Heart left ventricle (tissue), 13 donors: ENCODE results near the gene POU6F2.

Experiments
- POLR2A ChIP-seq, 2 donors: fragments of 450-650 bp; IDR thresholded peaks; one replicate each; pipeline ENCODE4 v1.6.1; 2017; ENCODE audit warnings: antibody characterized with exemption in 2 of 2, mild to moderate bottlenecking in 2 of 2, moderate library complexity in 2 of 2
- TF ChIP-seq, protein P1 (sequence below), 12 donors: fragments of 200-600 bp; sonication (generic) in 4 of 12; IDR thresholded peaks; one replicate each; pipeline versions ENCODE4 v1.5.0 to v1.8.0; 2018 to 2022; ENCODE audit warnings: antibody characterized with exemption in 12 of 12, mild to moderate bottlenecking in 5 of 12
- donor health status: ischemic (EF 13 %, LVEDD 7.1; RV severe dilation, severe dysfunction).
- donor health status: DM: no; HTN: yes; CAD: no.
- donor health status: DM: no; HTN: no; CAD: no.
- donor health status: ischemic (EF 25% LVEDD 6.9; RV normal size, moderate dysfunction).
- donor health status: ischemic (EF 25% LVEDD 5.7; RV mildly dilated, moderate dysfunction).
- donor health status: ischemic (EF 35%, LVEDD 5.7; RV mildly dilated, moderate dysfunction).
- donor health status: nonischemic (EF 11% LVEDD 7.7; RV severe dilation, severe dysfunction).
- donor health status: DM: yes; HTN: yes; CAD: no.
- donor health status: PGD.
- donor health status: ischemic (EF 29% LVEDD 5.4; RV normal size, mild dysfunction).
- donor health status: nonischemic (EF 23%, LVEDD 6.1; RV moderate dilation, normal function).

DNA sequence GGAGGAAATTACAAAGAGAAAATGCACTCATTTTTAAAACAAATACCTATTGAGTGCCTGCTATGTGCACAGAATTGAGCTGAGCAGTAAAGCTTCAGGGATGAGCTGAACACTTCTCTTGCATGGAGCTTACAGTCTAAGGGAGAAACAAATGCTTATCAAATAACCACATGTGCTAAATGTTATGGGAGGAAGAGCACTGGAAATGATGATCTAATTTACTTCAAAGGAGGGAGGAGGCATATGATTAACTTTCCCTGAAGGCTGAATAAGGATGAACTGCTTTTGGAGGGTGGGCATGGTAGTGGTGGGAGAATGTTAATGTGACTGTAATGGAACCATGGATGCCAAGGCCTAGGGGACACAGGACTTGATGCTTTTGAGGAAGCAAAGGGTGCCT, 168.2 kb downstream of the POU6F2 start:
- TF ChIP-seq, protein P1, sequence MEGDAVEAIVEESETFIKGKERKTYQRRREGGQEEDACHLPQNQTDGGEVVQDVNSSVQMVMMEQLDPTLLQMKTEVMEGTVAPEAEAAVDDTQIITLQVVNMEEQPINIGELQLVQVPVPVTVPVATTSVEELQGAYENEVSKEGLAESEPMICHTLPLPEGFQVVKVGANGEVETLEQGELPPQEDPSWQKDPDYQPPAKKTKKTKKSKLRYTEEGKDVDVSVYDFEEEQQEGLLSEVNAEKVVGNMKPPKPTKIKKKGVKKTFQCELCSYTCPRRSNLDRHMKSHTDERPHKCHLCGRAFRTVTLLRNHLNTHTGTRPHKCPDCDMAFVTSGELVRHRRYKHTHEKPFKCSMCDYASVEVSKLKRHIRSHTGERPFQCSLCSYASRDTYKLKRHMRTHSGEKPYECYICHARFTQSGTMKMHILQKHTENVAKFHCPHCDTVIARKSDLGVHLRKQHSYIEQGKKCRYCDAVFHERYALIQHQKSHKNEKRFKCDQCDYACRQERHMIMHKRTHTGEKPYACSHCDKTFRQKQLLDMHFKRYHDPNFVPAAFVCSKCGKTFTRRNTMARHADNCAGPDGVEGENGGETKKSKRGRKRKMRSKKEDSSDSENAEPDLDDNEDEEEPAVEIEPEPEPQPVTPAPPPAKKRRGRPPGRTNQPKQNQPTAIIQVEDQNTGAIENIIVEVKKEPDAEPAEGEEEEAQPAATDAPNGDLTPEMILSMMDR (IDR thresholded peaks at IDR 0.05): no peak
- TF ChIP-seq POLR2A (IDR thresholded peaks at IDR 0.05): no peak
